Kidney (tissue), 14 donors: ENCODE data around the gene DBT. TPM values are rescaled to one million over a fixed set of nuclear protein-coding genes. Genes with fewer than 3 reads are reported as not detected.

Source experiments
- DNase-seq, 5 donors: peaks; one replicate each; pipeline ENCODE4 v3.0.0-alpha.2; 2013 to 2020
- FAIRE-seq: peaks from 2 replicates; lab custom pipeline; 2012; peaks lifted over from hg19 to GRCh38; lab: Jason Lieb, UNC
- H3K27ac ChIP-seq, 2 donors: one replicate each; pipeline ENCODE4 v1.7.0; 2013; ENCODE audit warnings: low read depth in 2 of 2, low read length in 2 of 2, inconsistent platforms in 1 of 2
- H3K27me3 ChIP-seq: one replicate; pipeline ENCODE4 v1.7.1; 2013; ENCODE audit warnings: low read length, inconsistent platforms; ENCODE audit not compliant: control insufficient read depth, insufficient read depth
- H3K36me3 ChIP-seq, 3 donors: one replicate each; pipeline versions ENCODE4 v1.7.0 to v1.7.1; 2013; ENCODE audit warnings: low read length in 3 of 3, control low read depth in 1 of 3, inconsistent platforms in 1 of 3; ENCODE audit not compliant: insufficient read depth in 3 of 3, control insufficient read depth in 2 of 3
- H3K4me1 ChIP-seq, 3 donors: one replicate each; pipeline versions ENCODE4 v1.7.0 to v1.7.1; 2013; ENCODE audit warnings: low read length in 3 of 3, inconsistent platforms in 1 of 3, low read depth in 1 of 3; ENCODE audit not compliant: control insufficient read depth in 2 of 3, insufficient read depth in 2 of 3
- H3K4me3 ChIP-seq, 3 donors: one replicate each; pipeline versions ENCODE4 v1.7.0 to v1.8.1; 2013; ENCODE audit warnings: low read length in 3 of 3, control low read depth in 1 of 3, inconsistent platforms in 1 of 3
- H3K9ac ChIP-seq, 3 donors: one replicate each; pipeline versions ENCODE4 v1.7.0 to v1.7.1; 2013; ENCODE audit warnings: low read length in 3 of 3, control low read depth in 1 of 3, inconsistent platforms in 1 of 3
- H3K9me3 ChIP-seq, 3 donors: one replicate each; pipeline versions ENCODE4 v1.7.0 to v1.7.1; 2013; ENCODE audit warnings: low read length in 3 of 3, control low read depth in 1 of 3, inconsistent platforms in 1 of 3; ENCODE audit not compliant: control insufficient read depth in 2 of 3, insufficient read depth in 1 of 3
- CTCF ChIP-seq: IDR thresholded peaks from 3 replicates; pipeline ENCODE4 v1.5.1; 2012; ENCODE audit warnings: mild to moderate bottlenecking, moderate library complexity, borderline replicate concordance; ENCODE audit not compliant: insufficient read depth; ENCODE audit errors: extremely low read depth
- intact Hi-C: fragments of 100-400 bp; cut with DNase I; formaldehyde crosslinking; loops from one replicate; pipeline ENCODE4 v1.11.1; 2022
- polyA plus RNA-seq: library from polyadenylated mRNA; stranded (reverse); fragments of 350-450 nt; fragmentation: Illumina TruSeq; extraction: RNeasy Lipid Tissue Mini Kit (QIAGEN cat#74804); gene quantifications from one replicate; pipeline ENCODE4 v1.2.3, GENCODE V29; 2014; ENCODE audit warnings: low read depth, low replicate concordance; ENCODE audit not compliant: insufficient read depth
- total RNA-seq: library from RNA; stranded (reverse); fragmentation: NEBNext Ultra II Directional; extraction: Animal tissue kit (Norgen Biotek cat#: 25700); gene quantifications from one replicate; pipeline ENCODE4 v1.2.1, GENCODE V29; 2021
- donor health status: control.
- donor health status: control.
- donor health status: control.
- donor health status: control.
- donor health status: control.
- donor health status: DM: yes; HTN: yes; CAD: no.
- donor health status: Normal renal cell carcinoma (clear cell type).

The DBT gene
- total and polyA plus RNA-seq, 2 donors from 2014 or later: 7.7 to 18.7 TPM

GRCh38 chr1:100284591-100284990 lies 35.0 kb upstream of the DBT start:
- peaks cover 2 to 65% (median 17%) of the 10 kb centered on the region in 3 donors for H3K36me3 ChIP-seq

DNA sequence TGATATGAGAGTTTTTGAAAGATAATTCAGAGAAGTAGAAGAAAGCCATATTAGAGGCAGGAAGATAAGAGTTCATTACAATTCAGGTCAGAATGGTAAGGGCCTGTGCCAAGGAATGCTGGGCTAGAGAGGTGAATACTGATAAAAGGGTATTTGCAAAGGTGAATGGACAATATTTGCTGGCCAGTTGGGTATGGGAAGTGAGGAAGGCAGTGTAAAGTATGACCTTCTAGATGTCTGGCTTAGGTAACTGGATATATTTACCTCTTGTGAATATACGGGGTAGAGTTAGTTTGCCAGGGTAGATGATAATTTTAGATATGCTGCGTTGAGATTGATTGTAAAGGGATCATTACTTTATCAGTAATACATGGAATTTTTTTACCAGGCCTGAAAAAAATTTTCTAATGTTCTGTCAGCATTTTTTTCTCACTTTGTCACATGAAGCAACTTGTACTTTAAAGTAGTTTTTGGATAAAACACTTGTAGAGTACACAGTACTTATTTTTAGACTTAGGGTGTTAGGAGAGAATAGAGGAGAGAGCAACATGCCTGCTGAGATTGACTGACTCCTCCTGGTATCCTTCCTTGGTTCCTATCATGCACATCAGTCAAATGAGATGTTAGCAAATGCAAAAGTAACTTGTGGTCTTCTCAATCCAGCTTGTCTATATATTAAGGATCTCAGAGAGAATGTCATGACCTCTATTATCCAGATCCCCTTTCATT lies 30.5 kb upstream of the DBT start:
- no peak for TF ChIP-seq CTCF
- Histone ChIP-seq H3K4me1 (no peaks in the 10 kb centered on the region), H3K9ac (no peak overlapping the region), H3K9me3 (no peaks in the 10 kb centered on the region), H3K27ac (no peak overlapping the region), H3K27me3 (no peaks in the 10 kb centered on the region), H3K36me3 (peaks cover 4 to 66% (median 19%) of the 10 kb centered on the region in 3 donors), H3K4me3 (no peak overlapping the region)
- intact Hi-C loops: no loop called here
- FAIRE-seq: no peak
- DNase-seq: no peak

More at GRCh38 chr1:100284591-100284990, 35.0 kb upstream of the DBT start:
- DNase-seq (no peak), FAIRE-seq (no peak)
- Histone ChIP-seq H3K4me1 (no peaks in the 10 kb centered on the region), H3K27me3 (no peaks in the 10 kb centered on the region), H3K27ac (no peak overlapping the region), H3K9me3 (no peaks in the 10 kb centered on the region), H3K4me3 (no peak overlapping the region), H3K9ac (no peak overlapping the region)
- no peak for TF ChIP-seq CTCF
- intact Hi-C loops: no loop called here

GRCh38 chr1:100279358-100279923 lies 29.8 kb upstream of the DBT start:
- no peaks in the 10 kb centered on the region for H3K4me1 ChIP-seq
- no peak overlapping the region for H3K4me3 ChIP-seq
- H3K9me3 ChIP-seq: no peaks in the 10 kb centered on the region
- no peak for TF ChIP-seq CTCF
- no peak overlapping the region for H3K27ac ChIP-seq
- no peak for DNase-seq
- H3K27me3 ChIP-seq: no peaks in the 10 kb centered on the region
- FAIRE-seq: no peak
- no peak overlapping the region for H3K9ac ChIP-seq
- intact Hi-C loops: no loop called here
- H3K36me3 ChIP-seq: peaks cover 7 to 65% (median 19%) of the 10 kb centered on the region in 3 donors
